ENCODE measurements around the gene ZAR1L. TPM values are rescaled to one million over a fixed set of nuclear protein-coding genes. Genes with fewer than 3 reads are reported as not detected.
A peak's percentile ranks its signal among the peaks of the same experiment; 100 is the strongest.

Gene ZAR1L
- polyA plus RNA-seq, 1 experiment = not detected

- Histone ChIP-seq H3K27me3 (ENCODE audit: control insufficient read depth, insufficient read depth, low read length) (no peaks in the 10 kb centered on the region), H3K4me3 (ENCODE audit: low read depth, low read length) (no peak overlapping the region), H3K36me3 (ENCODE audit: control insufficient read depth, insufficient read depth, low read length) (peaks cover 9% of the 10 kb centered on the region)
- ChIA-PET CTCF (interaction anchor here (0.8 to 1.4 kb wide), 2 partner anchors 10 to 23 kb away, joined by 3 to 5 read pairs; no protein-coding TSS in a partner anchor), POLR2A (no interaction called here)
- no peak for DNase-seq (ENCODE audit: low read depth)
- TF ChIP-seq, protein P1, sequence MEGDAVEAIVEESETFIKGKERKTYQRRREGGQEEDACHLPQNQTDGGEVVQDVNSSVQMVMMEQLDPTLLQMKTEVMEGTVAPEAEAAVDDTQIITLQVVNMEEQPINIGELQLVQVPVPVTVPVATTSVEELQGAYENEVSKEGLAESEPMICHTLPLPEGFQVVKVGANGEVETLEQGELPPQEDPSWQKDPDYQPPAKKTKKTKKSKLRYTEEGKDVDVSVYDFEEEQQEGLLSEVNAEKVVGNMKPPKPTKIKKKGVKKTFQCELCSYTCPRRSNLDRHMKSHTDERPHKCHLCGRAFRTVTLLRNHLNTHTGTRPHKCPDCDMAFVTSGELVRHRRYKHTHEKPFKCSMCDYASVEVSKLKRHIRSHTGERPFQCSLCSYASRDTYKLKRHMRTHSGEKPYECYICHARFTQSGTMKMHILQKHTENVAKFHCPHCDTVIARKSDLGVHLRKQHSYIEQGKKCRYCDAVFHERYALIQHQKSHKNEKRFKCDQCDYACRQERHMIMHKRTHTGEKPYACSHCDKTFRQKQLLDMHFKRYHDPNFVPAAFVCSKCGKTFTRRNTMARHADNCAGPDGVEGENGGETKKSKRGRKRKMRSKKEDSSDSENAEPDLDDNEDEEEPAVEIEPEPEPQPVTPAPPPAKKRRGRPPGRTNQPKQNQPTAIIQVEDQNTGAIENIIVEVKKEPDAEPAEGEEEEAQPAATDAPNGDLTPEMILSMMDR (IDR thresholded peaks at IDR 0.05; ENCODE audit: insufficient read depth, low read depth, low read length) = no peak
Observed at GRCh38 chr13:32277839-32278238, 37.3 kb downstream of the ZAR1L start.

- no peak overlapping the region for H3K4me3 ChIP-seq (ENCODE audit: low read depth, low read length)
- no peaks in the 10 kb centered on the region for H3K27me3 ChIP-seq (ENCODE audit: control insufficient read depth, insufficient read depth, low read length)
- POLR2A ChIA-PET = no interaction called here
- TF ChIP-seq, protein P1 (IDR thresholded peaks at IDR 0.05; ENCODE audit: insufficient read depth, low read depth, low read length) = no peak
- peaks cover 13% of the 10 kb centered on the region; the same call in 1 of the 2 replicates for H3K36me3 ChIP-seq (ENCODE audit: control insufficient read depth, insufficient read depth, low read length)
- DNase-seq (ENCODE audit: low read depth) = no peak
- CTCF ChIA-PET = no interaction called here
Observed at GRCh38 chr13:32272021-32272683, 43.0 kb downstream of the ZAR1L start.

GRCh38 chr13:32267836-32268439 lies 47.2 kb downstream of the ZAR1L start:
- POLR2A ChIA-PET = no interaction called here
- TF ChIP-seq, protein P1 (IDR thresholded peaks at IDR 0.05; ENCODE audit: insufficient read depth, low read depth, low read length) = peak; percentile 52

GRCh38 chr13:32266130-32266529 lies 49.0 kb downstream of the ZAR1L start:
- peaks cover 15% of the 10 kb centered on the region for H3K36me3 ChIP-seq (ENCODE audit: control insufficient read depth, insufficient read depth, low read length)
- ChIA-PET CTCF (no interaction called here), POLR2A (no interaction called here)

More at GRCh38 chr13:32267836-32268439, 47.2 kb downstream of the ZAR1L start:
- no peak for DNase-seq (ENCODE audit: low read depth)
- Histone ChIP-seq H3K36me3 (ENCODE audit: control insufficient read depth, insufficient read depth, low read length) (peaks cover 16% of the 10 kb centered on the region), H3K4me3 (ENCODE audit: low read depth, low read length) (no peak overlapping the region), H3K27me3 (ENCODE audit: control insufficient read depth, insufficient read depth, low read length) (no peaks in the 10 kb centered on the region)
- CTCF ChIA-PET = interaction anchor here (0.9 to 2.7 kb wide), 3 partner anchors 10 to 93 kb away, joined by 3 to 13 read pairs (median 5); no protein-coding TSS in a partner anchor

GRCh38 chr13:32265726-32266125 lies 49.4 kb downstream of the ZAR1L start:
- POLR2A ChIA-PET = no interaction called here
- Histone ChIP-seq H3K27me3 (ENCODE audit: control insufficient read depth, insufficient read depth, low read length) (no peaks in the 10 kb centered on the region), H3K36me3 (ENCODE audit: control insufficient read depth, insufficient read depth, low read length) (peaks cover 15% of the 10 kb centered on the region), H3K4me3 (ENCODE audit: low read depth, low read length) (no peak overlapping the region)
- CTCF ChIA-PET = no interaction called here
- TF ChIP-seq, protein P1 (IDR thresholded peaks at IDR 0.05; ENCODE audit: insufficient read depth, low read depth, low read length) = no peak
- DNase-seq (ENCODE audit: low read depth) = no peak

More at GRCh38 chr13:32266130-32266529, 49.0 kb downstream of the ZAR1L start:
- TF ChIP-seq, protein P1 (IDR thresholded peaks at IDR 0.05; ENCODE audit: insufficient read depth, low read depth, low read length) = no peak
- H3K27me3 ChIP-seq (ENCODE audit: control insufficient read depth, insufficient read depth, low read length) = no peaks in the 10 kb centered on the region
- no peak for DNase-seq (ENCODE audit: low read depth)
- H3K4me3 ChIP-seq (ENCODE audit: low read depth, low read length) = no peak overlapping the region

Data from BJ (cell line).